Activated CD8-positive, alpha-beta memory T cell treated with anti-CD3 and anti-CD28 coated beads, Interleukin-2, amount 50 U/mL, for 4 hours (primary cell): ENCODE results near the gene ATP6V1F.

Source experiments
- DNase-seq: peaks from one replicate; pipeline ENCODE4 v3.0.0-alpha.2; 2020

ATP6V1F gene

DNA sequence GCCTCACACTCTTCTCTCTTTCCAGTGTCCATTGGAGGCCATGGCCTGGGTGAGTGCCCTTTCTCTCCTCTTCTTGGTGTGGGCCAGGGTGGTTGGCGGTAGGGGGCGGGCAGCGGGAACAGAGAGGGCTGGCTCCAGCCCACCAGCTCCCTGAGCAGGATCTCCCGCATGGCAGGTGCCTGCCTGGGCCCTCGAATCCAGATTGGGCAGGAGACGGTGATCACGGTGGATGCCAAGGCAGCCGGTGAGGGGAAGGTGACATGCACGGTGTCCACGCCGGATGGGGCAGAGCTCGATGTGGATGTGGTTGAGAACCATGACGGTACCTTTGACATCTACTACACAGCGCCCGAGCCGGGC lies 13.5 kb upstream of the ATP6V1F start:
- DNase-seq, result no peak

DNA sequence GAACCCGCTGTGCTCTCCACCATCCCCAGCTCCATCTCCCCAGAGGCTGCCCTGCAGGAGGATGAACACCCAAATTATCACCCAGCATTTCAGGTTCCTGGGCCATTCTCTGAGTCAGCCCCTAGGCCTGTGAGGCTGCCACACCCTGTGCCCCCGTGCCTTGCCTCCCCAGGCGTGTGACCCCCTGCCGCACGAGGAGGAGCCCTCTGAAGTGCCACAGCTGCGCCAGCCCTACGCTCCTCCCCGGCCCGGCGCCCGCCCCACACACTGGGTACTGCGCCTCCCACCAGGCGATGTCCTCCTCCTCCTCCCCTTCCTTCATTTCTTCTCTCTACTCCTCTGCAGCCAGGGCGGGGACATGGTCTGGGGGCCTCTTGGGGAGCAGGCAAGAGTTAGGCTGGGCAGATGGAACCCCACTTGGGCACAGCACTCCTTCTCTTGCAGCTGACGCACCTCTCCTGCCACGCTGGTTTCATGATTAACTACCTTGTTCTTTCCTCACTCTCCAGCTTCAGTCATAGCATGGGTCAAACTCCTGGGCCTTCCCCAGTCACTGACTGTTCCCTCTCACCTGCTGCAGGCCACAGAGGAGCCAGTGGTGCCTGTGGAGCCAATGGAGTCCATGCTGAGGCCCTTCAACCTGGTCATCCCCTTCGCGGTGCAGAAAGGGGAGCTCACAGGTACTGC lies 12.7 kb upstream of the ATP6V1F start:
- no peak for DNase-seq

DNA sequence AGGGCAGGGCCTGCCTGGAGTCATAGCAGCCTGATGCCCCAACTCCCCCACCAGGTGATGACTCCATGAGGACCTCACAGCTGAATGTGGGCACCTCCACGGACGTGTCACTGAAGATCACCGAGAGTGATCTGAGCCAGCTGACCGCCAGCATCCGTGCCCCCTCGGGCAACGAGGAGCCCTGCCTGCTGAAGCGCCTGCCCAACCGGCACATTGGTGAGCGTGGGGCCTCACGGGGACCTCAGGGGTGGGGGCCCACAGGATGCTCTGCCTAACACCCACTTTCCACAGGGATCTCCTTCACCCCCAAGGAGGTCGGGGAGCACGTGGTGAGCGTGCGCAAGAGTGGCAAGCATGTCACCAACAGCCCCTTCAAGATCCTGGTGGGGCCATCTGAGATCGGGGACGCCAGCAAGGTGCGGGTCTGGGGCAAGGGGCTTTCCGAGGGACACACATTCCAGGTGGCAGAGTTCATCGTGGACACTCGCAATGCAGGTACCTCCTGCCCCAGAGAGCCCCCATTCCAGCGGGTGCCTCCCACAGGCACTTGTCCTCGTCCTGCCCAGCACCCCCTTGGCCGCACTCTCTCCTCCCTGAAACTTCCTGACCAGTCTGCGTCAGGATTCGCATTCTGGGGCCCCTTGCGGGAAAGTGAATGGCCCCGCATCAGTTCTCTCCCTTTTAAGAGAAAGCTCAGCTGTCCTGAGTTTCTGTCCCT lies 10.0 kb upstream of the ATP6V1F start:
- no peak for DNase-seq

DNA sequence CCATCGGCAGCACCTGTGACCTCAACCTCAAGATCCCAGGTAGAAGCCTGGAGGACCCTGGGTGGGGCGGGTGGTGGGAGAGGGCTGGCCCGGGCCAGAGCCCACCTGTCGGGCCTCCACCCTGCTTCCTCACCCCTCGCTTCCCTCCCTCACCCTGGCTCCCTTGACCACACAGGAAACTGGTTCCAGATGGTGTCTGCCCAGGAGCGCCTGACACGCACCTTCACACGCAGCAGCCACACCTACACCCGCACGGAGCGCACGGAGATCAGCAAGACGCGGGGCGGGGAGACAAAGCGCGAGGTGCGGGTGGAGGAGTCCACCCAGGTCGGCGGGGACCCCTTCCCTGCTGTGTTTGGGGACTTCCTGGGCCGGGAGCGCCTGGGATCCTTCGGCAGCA lies 8.9 kb upstream of the ATP6V1F start:
- no peak for DNase-seq

DNA sequence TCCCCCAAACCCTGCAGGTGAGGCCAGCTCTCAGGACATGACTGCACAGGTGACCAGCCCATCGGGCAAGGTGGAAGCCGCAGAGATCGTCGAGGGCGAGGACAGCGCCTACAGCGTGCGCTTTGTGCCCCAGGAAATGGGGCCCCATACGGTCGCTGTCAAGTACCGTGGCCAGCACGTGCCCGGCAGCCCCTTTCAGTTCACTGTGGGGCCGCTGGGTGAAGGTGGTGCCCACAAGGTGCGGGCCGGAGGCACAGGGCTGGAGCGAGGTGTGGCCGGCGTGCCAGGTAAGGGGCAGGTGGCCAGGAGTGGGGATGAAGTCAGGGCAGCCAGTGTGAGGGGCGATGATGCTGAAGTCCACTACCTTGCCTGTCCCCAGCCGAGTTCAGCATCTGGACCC lies 8.3 kb upstream of the ATP6V1F start:
- DNase-seq, result no peak

DNA sequence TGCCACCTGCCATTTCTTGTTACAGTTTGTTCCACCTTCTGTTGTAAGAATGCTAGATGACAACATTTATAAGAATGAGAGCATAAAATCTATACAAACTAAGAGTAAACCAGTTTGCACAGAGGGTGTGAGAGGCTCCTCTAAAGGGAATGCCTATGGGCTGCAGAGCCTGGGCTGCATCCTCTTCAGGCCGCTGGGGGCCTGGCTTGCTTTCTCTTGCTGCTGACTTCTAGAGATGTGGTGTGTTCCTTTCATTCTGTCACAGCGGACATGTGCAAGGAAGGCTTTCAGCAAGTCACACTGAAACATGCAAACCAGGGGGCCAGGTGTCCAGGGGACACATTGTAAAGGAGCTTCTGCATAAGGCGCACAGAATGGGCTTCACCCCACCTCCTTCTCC lies 7.1 kb upstream of the ATP6V1F start:
- no peak for DNase-seq

DNA sequence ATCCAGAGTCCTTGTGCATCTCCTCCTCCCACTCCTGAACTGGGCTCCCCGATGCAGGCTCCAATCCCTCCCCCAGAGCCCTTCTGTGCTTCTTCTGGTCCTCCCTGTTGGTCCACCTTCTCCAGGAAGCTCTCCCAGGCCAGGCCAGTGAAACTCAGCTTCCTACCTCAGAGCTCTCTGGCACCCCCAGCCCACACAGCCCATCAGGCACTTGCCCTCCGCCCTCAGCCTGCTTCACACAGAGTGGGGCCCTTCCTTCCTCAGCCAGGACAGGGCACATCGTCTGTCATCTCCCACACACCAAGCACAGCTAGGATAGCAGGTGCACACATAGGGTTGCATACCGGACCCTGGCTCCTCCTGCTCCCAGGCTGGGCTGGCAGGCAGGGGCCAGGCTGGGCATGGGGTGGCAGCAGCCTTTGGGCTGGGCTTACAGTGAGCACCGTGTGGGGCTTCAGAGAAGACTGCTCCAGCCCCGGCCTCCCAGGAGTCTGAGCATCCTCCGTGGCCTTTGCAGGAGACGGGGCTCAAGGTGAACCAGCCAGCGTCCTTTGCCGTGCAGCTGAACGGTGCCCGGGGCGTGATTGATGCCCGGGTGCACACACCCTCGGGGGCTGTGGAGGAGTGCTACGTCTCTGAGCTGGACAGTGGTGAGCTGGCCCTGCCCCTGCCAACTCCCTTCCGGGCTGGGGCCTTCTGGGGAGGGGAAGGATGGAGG lies 6.5 kb upstream of the ATP6V1F start:
- DNase-seq, result no peak

DNA sequence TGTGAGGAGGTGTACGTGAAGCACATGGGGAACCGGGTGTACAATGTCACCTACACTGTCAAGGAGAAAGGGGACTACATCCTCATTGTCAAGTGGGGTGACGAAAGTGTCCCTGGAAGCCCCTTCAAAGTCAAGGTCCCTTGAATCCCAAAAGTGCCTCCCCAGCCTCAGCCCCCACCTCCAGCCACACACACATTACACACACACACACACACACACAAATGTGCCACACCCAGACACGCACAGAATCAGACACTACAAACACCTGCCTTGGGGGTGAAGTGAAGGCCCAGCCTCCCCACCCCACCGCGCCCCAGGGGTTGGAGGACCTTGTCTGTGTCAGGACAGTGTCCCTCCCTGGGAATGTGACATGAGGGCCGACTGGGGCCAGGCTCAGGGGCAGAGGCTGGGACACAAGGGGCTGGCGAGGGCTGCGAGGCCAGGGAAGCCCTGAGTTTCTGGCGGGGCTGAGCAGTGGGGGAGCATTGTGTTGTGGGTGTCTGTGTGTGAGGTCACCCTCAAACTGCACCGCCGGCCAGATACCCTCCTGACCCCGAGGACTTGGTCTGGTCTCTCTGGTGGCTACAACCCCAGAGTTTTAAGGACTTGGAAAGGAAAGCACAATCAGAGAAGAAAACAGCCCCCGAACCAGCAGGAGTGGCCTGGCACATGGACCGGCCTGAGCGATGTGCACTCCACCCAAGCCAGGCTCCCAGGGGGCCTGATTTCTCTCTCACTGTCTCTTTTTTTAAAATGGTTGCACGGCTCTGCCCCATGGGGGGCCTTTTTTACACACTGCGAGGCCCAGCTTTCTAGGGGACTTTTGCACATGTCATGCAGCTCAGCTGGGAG lies 4.0 kb upstream of the ATP6V1F start:
- DNase-seq, result no peak

DNA sequence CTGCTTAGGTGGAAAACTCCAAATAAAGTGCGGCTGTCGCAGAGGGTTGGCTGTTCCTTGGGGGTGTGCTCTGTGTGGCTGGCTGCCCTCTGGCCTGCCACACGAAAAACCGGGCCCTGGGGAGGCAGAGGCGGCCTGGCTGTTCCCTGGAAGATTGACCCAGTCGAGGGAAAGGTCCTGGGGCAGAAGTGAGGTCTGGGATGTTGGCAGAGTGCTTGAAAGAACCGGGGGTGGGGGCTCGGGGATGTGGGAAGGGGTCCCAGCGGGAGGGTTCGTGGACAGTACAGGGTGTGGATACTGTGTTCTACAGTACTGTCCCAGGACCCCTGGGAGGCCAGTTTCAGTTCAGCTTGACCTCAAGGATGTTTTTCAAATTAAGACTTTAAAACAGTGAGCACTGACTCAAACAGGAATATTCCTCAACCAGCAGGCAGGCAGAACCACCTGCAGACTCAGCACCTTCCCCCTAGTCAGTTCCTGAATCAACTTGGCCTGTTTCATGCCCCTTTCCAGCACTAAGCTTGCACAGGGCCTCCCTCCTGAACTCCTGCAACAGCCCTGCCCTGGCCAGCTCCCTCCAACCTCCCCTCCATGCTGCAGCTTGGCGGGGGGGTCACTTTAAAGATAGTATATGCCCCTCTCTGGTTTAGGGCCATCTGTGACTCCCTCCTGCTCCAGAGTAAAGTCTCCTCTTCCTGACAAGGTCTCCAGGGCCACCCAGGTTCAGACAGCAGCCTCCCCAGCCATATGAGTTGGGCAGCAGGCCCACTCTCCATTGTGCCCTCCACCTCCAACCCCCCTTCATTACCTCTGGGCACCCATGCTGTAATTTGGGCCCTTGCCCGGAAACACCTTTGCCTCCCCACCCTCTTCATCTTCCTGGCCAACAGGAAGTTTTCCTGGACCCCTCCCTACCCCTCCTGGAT lies 3.2 kb upstream of the ATP6V1F start:
- DNase-seq, result no peak

DNA sequence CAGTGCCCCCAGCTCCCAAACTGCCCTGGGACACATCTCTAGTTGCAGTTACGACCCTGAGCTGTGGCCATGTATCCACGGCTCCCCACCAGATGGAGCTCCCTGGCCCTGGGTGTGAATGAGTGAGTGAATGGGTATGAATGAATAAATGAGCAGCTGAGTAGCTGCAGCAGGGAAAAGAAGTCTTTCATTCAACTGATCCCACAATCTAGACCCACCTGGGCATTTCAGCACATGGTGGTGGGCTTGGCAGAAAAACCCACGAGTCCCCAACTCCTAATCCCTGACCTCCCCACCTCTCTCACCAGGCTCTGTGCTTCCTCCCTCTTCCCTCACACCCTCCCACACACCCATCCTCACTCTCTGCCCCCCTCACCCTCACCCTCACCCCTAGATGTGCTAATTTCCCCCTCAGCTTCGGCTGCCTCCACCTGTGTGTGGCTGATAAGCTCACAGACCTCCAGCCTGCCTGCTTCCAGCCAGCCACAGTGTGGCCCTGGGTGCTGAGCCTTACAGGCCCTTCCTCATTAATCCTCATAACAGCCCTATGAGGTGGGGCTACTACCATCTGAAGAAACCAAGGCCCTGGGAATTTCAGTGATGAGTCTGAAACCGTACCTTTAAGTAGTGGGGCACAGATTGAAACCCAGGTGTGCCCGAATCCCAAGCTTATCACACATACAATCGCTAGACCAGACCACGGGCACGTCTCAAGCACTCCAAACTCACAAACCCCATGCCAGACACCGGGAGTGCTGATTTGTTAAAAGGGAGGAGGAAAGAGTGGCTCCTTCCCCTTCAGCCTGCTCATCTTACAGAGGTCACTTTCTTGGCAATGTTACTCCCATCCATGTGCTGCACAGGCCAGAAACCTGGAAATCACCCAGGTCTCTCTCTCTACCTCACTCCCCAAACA lies 2.2 kb upstream of the ATP6V1F start:
- no peak for DNase-seq

DNA sequence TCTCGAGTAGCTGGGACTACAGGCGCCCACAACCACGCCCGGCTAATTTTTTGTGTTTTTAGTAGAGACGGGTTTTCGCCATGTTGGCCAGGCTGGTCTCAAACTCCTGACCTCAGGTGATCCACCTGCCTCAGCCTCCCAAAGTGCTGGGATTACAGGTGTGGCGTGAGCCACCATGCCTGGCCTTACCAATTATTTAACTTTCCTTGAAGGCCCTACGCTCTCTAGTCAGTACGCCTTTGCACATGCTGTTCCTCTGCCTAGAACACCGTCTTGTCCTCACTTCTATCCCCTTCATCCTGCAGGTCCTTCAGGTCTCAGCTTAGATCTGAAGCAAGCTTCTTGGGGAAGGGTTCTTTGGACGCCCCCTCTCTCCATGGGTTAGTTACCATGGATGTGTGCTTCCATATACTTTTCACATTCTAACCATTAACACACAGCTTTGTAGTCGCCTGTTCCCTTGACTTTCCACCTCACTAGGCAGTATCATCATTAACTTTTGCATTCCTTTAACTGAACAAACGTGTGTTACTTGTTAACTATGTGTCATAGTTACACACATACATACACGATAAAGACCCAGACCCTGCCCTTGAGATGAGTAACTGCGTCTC lies 592 bp upstream of the ATP6V1F start:
- DNase-seq, result no peak

DNA sequence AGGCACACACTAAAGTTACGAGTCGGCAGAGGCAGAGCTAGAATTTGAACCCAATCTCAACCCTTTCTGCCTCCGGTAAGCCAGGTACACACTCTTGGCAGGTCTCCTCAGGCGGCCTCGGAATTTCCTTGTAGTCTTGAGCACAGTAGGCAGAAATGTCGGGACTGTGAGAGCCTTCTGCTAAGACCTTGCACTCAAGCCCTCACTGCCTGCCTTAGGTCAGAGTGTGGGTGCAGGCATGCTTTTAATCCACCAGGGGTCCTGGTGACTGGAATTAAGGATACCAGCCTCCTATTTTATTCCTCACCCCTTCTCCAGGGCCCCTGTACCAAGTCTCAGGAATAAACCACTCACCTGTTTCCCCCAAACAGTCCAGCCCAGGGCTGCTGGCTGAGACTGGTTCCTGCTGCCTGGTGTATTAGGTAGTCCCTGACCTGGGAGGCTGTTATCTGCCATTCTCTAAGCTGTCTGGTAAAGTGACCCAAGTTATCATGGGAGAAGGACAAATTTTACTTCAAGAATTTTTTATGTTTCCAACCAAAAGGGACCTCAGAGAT lies 855 bp downstream of the ATP6V1F start:
- DNase-seq, result peak; percentile 35

DNA sequence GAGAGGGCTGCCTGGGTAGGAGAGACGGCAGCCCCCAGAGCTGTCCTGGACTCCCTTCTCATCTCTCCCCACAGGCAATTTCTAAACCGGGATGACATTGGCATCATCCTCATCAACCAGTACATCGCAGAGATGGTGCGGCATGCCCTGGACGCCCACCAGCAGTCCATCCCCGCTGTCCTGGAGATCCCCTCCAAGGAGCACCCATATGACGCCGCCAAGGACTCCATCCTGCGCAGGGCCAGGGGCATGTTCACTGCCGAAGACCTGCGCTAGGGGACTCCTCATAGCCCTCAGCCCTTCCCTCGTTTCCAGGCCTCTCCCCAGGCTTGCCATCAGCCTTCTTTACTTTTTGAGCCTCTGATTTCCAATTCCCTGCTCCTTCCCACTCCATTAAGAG lies 2.6 kb downstream of the ATP6V1F start:
- DNase-seq, result no peak

DNA sequence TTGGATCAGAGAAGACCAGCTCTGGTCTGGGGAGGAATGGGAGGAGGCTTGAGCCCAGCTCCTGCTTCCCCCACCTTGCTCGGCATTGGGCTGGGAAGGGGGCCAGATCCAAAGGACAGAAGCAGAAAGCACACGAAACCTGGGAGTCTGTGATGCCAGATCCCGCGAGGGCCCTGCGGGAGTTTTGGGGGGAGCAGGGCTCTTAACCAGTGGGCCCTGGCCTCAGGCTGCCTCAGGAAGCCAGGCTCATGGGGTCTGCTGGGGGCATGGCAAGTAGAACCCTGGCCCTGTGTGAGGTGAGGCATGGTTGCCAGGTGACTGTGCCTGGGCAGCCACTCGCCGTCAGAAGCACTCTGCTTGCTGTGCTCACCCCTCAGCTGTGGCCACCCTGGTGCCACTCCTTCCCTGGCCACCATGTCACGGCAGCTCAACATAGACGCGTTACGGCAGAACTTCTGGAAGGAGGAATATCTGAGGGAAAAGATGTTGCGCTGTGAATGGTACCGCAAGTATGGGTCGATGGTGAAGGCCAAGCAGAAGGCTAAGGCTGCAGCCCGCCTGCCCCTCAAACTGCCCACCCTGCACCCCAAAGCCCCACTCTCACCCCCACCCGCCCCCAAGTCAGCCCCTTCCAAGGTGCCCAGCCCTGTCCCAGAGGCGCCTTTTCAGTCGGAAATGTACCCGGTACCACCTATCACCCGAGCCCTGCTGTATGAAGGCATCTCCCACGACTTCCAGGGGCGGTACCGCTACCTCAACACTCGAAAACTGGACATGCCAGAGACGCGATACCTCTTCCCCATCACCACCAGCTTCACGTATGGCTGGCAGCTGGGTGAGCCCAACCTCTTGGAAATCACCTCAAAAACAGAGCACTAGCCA lies 3.6 kb downstream of the ATP6V1F start:
- DNase-seq, result no peak

DNA sequence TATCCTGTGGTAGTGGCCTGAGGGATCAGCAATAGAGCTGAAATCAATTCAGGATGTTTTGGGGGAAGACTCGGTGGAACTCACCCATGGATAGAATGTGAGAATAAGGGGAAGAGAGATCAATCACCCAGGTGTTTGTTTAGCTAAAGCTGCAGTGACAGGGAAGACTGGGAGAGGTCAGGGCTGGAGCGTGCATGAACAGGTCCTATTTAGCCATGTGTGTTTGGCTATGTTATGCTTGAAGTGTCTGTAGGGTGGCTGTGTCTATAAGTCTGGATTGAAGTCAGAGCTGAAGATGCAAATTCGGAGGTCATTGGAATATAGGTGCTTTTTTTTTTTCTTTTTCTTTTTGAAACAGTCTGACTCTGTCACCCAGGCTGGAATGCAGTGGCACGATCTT lies 4.6 kb downstream of the ATP6V1F start:
- no peak for DNase-seq

DNA sequence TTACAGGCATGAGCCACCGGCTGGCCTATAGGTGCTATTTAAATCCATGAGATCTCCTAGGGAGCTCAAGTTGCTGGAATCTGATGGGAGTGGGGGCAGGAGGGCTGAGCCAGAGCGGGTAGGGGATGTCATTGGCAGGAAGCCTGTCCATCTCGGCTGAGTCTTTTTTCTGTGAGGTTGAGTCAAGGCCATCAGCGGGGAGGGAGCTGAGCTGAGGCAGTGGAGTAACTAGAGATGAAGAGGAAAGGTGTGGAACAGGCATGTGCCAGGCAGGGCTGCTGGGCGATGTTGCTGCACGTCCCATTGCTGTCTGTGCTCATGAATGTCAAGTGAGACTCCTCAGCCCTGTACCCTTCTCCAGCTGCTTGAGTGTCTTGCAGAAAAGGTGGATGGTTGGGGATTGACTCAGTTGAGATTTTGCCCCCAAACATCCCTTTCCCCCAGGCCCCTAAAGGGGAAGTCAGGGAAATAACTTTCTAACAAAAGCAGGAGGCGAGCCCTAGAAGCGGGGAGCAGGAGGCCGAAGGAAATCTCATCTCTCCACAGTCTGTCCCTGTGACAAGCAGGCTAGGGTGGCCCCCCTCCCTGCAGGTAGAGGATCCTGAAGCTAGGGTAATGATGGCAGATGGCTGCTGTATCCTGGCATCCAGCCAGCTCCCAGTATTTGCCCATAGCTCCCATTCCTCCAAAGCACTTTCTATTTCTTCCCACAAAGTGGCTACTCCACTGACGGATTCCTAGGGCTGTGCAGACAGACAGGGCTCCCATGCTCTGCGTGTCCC lies 5.4 kb downstream of the ATP6V1F start:
- no peak for DNase-seq

DNA sequence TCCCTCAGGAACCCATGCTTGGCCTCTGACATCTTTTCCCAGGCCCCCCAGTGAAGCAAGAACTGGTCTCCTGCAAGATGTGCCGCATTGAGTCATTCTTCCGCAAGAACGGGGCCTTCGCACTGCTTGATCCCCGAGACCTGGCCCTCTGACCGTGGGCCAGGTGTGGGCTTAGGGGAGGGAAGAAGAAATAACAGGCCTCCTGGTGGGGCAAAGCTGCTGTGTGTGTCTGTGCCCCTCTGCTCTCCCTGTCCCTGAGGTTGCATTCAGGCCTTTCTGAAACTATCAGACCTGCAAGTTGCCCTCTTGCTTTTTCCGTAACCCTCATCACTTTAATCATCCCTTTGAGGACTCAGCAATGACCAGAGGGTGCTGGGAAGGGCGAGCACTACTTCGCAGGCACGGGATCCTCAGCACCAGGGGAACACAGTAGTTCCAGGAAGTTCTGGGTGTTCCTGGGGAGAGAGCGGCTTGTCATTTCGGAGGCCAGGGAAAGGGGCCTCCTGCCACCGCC lies 6.0 kb downstream of the ATP6V1F start:
- no peak for DNase-seq
